NCI-H1694 treated with DMSO at 0.1 percent for 48 hours (cell line): ENCODE data around the gene ZFR.
"Not testable (repeated sequence)": the region's sequence is repeated elsewhere in the genome, so short reads cannot be mapped to it uniquely, and the experiment has no call there.

Source experiments
- DNase-seq: peaks from one replicate; lab custom pipeline; 2025; lab: John Stamatoyannopoulos, UW

Gene ZFR

DNA sequence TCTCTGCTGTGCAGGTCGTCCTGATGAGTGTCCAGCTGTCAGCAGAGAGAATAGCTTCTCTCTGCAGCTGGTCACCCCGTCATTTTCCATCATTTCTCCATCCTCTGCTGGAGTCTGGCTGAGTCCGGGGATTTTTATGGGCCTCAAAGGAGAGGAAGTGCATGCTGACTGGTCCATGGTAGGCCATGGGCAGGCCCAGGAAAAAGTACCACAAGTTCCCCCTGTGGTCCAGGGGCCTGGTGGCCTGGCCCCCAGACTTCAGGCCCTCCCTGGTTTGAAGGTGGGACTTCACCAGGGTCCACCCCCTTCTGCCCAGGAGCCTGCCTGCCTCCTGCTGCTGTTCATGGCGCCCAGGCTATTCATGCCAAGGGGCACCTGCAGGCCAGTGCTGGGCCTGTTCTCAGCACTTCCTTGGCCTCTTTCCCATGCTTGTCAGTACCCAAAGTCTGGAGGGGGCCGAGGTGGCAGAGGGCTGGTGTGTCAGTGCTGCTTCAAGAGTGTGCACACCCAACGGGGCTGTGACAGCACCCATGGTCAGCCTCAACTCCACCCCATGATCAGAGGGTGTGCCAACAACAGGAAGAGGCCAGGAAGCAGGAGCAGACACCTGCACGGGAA lies 124.5 kb downstream of the ZFR start:
- DNase-seq = no peak

- DNase-seq = peak; percentile 39
Measured at GRCh38 chr5:32319392-32319791, 125.1 kb downstream of the ZFR start.

DNA sequence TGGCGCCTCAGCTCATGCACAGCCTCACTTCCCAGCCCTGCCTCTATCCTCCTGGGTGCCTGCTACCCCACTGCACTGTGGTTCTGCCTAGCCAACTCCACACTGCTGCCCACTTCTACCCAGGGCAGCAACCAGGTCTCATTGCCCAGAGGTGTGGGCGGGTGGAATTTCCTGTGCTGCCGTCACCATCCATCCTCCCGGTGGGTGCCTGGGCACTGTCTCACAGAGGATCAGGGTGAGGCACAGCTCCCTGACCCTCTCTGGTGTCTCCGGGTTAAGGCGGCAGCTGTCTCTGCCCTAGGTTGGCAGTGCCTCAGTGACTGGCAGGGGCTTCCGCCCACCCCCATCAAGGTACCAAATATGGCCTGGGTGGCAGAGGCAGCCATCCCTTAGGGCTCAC lies 127.5 kb downstream of the ZFR start:
- no peak for DNase-seq

GRCh38 chr5:32315221-32316014 lies 129.1 kb downstream of the ZFR start:
- no peak for DNase-seq

DNA sequence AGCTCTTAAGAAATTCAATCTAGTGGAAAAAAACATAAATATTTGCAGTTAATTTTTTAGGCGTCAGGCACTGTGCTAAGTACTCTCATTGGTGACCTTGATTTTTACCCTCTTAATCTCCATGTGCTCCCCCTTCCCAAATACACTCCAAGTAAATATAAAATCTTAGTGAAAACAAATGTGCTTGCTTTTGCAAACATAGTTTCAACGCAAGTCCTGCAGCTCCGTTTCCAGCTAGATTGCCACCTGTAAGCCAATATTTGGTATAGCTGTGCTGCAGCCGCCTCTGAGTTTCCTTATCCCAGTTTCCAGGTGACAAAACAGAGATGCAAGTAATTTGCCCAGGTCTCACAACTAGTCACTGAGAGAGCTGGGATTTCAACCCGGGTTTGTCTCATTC lies 129.9 kb downstream of the ZFR start:
- no peak for DNase-seq

DNA sequence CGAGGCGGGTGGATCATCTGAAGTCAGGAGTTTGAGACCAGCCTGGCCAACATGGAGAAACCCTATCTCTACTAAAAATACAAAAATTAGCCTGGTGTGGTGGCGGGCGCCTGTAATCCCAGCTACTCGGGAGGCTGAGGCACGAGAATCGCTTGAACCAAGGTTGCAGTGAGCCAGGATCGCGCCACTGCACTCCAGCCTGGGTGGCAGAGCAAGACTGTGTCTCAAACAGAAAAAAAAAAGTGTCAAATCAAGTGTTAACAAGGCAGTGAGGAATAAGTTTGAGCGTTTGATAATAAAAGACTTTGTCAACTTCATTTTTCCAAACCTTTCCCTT lies 130.4 kb downstream of the ZFR start:
- DNase-seq = not testable (repeated sequence)

GRCh38 chr5:32312595-32313332 lies 131.8 kb downstream of the ZFR start, which contains the start of gene MTMR12:
Gene MTMR12 (minus strand): TSS chr5:32312939. CDS start chr5:32312838, 101 bp downstream.
- peak; percentile 100 for DNase-seq

DNA sequence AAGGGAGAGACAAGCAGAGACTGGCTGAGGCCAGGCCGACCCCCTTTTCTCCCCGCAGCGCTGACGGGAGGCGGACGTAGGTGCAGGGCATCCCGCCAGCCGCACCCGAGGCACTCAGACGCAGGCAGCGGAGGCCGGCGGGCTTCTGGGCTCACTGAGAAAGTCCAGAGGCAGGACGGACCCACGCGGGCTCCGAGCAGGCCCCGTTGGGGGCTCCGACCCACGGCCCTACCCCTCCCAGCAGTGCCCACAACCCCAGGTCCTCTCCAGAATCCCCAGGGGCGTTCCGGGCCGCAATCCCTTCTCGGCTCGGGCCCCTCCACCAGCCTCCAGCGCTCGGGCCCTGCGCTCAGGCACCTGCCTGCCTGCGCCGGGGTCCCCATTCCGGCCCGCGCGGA lies 132.3 kb downstream of the ZFR start:
- peak; percentile 50 for DNase-seq

- no peak for DNase-seq
Measured at GRCh38 chr5:32311404-32312196, 132.9 kb downstream of the ZFR start.

DNA sequence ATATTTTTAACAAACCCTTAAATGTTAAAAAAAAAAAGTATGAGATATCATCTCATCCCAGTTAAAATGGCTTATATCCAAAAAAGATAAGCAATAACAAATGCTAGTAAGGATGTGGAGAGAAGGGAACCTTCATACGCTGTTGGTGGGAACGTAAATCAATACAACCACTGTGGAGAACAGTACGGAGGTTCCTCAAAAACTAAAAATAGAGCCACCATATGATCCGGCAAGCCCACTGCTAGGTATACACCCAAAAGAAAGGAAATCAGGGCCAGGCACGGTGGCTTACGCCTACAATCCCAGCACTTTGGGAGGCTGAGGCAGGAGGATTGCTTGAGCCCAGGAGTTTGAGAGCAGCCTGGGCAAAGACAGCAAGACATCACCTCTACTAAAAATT lies 134.8 kb downstream of the ZFR start:
- DNase-seq = no peak

GRCh38 chr5:32308946-32309345 lies 135.6 kb downstream of the ZFR start:
- no peak for DNase-seq

GRCh38 chr5:32307769-32308194 lies 136.8 kb downstream of the ZFR start:
- no peak for DNase-seq

DNA sequence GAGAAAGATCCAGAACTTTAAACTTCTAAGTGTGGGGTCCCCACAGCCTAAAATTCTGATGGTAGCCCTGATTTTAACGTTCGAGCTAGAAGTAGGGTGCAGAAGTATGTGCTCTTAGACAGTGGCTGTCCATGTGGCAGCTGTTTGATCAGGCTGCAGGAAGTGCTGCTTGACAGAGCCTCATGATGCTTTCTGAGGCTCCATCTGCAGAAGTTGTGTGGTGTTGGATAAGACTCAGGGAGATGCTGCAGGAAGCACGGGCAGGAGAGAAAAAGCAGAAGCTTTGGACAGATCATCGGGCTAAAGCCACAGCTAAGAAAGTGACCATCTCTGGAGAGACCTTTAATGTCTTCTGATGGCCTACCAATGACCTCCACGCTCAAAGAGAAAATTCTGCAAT lies 139.9 kb downstream of the ZFR start:
- no peak for DNase-seq
